ENCODE data around the gene LCE3B. TPM values are rescaled to one million over a fixed set of nuclear protein-coding genes. Genes with fewer than 3 reads are reported as not detected.

The LCE3B gene
- polyA plus RNA-seq, 1 donor from 2014 or later, result not detected

- no peak for TF ChIP-seq RAD21 (conservative IDR thresholded peaks at IDR 0.05)
- TF ChIP-seq SMC3 (conservative IDR thresholded peaks at IDR 0.05; ENCODE audit: poor library complexity), result no peak
- no peak for TF ChIP-seq MXI1 (conservative IDR thresholded peaks at IDR 0.05; ENCODE audit: poor library complexity, severe bottlenecking)
- TF ChIP-seq TAF1 (IDR thresholded peaks at IDR 0.05; ENCODE audit: low read depth), result no peak
- Histone ChIP-seq H3K27me3 (ENCODE audit: insufficient read depth, low read depth, low read length) (no peaks in the 10 kb centered on the region), H3K4me3 (ENCODE audit: low read length) (no peak overlapping the region), H3F3A (ENCODE audit: insufficient read depth, low read length, poor library complexity, severe bottlenecking) (no peaks in the 10 kb centered on the region), H3K27ac (ENCODE audit: low read length) (no peak overlapping the region), H2AFZ (ENCODE audit: low read depth, low read length) (no peak overlapping the region), H4K20me1 (ENCODE audit: insufficient read depth) (no peaks in the 10 kb centered on the region), H3K36me3 (ENCODE audit: insufficient read depth, low read length) (no peaks in the 10 kb centered on the region), H3K4me2 (ENCODE audit: low read length) (no peak overlapping the region), H3K9me2 (ENCODE audit: insufficient read depth, low read length) (no peaks in the 10 kb centered on the region), H3K9ac (ENCODE audit: low read length) (no peak overlapping the region), H3K79me2 (replicated peaks; ENCODE audit: insufficient read depth, low read length) (no peaks in the 10 kb centered on the region), H3K9me3 (ENCODE audit: low read length) (peaks cover 19% of the 10 kb centered on the region)
These were observed 8.4 kb downstream of the LCE3B start for GRCh38 chr1:152621993-152622392.

- peaks cover 19% of the 10 kb centered on the region for H3K9me3 ChIP-seq (ENCODE audit: low read length)
- no peaks in the 10 kb centered on the region for H3K9me2 ChIP-seq (ENCODE audit: insufficient read depth, low read length)
- no peaks in the 10 kb centered on the region for H3F3A ChIP-seq (ENCODE audit: insufficient read depth, low read length, poor library complexity, severe bottlenecking)
- no peak within 1 kb of the TSS for H3K27ac ChIP-seq (ENCODE audit: low read length)
- no peaks in the 10 kb centered on the region for H4K20me1 ChIP-seq (ENCODE audit: insufficient read depth)
- no peak within 1 kb of the TSS for H3K9ac ChIP-seq (ENCODE audit: low read length)
- TF ChIP-seq SMC3 (conservative IDR thresholded peaks at IDR 0.05; ENCODE audit: poor library complexity) (no peak), EZH2 (IDR thresholded peaks at IDR 0.05; ENCODE audit: borderline replicate concordance, insufficient read depth, low read length, poor library complexity, severe bottlenecking) (no peak), TAF1 (IDR thresholded peaks at IDR 0.05; ENCODE audit: low read depth) (no peak), EP300 (conservative IDR thresholded peaks at IDR 0.05; ENCODE audit: poor library complexity, severe bottlenecking) (no peak), POLR2AphosphoS5 (IDR thresholded peaks at IDR 0.05) (no peak), REST (IDR thresholded peaks at IDR 0.05; ENCODE audit: borderline replicate concordance) (no peak), MXI1 (conservative IDR thresholded peaks at IDR 0.05; ENCODE audit: poor library complexity, severe bottlenecking) (no peak), RAD21 (conservative IDR thresholded peaks at IDR 0.05) (no peak), CTCF (IDR thresholded peaks at IDR 0.05; ENCODE audit: poor library complexity, severe bottlenecking) (no peak)
- H3K4me2 ChIP-seq (ENCODE audit: low read length), result no peak within 1 kb of the TSS
- no peak within 1 kb of the TSS for H3K4me3 ChIP-seq (ENCODE audit: low read length)
- no peak within 1 kb of the TSS for H2AFZ ChIP-seq (ENCODE audit: low read depth, low read length)
- H3K27me3 ChIP-seq (ENCODE audit: insufficient read depth, low read depth, low read length), result no peaks in the 10 kb centered on the region
- no peaks in the 10 kb centered on the region for H3K79me2 ChIP-seq (replicated peaks; ENCODE audit: insufficient read depth, low read length)
- H3K36me3 ChIP-seq (ENCODE audit: insufficient read depth, low read length), result no peaks in the 10 kb centered on the region
These were observed 9.2 kb downstream of the LCE3B start, which contains the start of gene LCE3A for GRCh38 chr1:152622803-152623202. LCE3A (minus strand) TSS chr1:152623103; CDS start chr1:152623103, 0 bp downstream.

Data from neural cell (in vitro differentiated cells).